ENCODE results near the gene DMAC1.

Gene DMAC1, protein sequence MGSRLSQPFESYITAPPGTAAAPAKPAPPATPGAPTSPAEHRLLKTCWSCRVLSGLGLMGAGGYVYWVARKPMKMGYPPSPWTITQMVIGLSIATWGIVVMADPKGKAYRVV

DNA sequence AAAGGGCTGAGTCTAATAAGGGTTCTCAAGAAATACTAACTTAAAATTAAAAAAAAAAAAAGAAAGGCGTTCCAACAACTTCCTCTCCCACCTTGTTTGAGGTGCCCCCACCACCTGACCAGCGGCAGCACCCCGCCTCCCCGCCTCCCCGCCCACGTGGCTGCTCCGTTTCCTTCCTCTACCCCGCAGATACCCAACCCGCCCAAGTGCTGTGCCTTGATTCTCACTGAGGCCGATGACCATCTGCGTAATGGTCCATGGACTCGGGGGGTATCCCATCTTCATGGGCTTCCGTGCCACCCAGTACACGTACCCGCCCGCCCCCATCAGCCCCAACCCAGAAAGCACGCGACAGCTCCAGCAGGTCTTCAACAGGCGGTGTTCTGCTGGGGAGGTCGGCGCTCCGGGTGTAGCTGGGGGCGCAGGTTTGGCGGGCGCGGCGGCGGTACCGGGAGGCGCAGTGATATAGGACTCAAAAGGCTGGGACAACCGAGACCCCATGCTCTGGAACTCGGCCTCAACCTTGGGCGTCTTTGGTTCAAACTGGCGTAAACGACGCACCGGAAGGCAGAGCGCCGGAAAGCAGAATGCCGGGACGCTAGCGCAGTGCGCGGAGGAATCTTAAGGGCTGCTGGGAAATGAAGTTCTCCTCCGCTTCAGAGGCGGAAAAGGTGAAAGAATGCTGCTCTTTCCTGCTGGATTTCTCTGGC is at the start of gene DMAC1:
Gene DMAC1, minus strand, starts transcription at position 545 of the 710 bp plus-strand sequence. Its CDS starts 44 bp downstream, at position 501.
- no peak for FAIRE-seq

DNA sequence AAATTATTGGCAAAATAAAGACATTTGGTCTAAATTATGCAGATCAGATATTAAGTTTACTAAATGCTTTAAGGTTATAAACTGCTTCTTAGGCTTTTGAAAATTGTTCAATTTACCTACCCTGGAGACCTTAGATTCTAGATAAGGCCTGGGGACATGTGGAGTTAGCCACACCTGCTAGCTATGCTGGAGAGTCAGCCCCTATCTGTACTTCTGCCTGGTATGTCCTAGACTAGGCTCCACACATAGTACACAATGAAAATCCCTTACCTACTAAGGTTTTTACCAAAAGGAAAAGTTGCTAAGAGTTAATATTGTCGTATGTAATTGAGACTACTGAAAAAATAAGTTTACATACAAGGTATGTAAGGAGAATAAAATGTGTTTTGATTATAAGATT is 49.8 kb upstream of the DMAC1 start:
- no peak for FAIRE-seq

DNA sequence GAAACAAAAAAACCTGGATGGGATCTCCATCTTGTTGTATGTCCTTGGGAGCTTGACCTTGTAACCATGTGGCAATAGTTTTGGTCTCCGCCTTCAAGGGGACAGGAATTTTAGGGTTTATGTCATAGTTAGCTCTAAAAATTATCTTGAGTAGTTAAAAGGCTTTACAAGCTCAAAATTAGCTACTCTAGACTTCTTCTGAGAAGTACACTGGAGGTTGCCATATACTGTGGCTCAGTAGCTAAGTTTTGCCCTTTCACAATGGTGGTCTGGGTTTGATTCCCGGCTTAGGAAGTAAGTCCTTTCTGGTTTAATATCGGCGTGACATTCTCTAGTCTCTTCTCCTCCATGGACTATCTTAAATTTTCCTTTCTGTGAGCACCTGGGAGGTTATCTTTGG is 48.9 kb upstream of the DMAC1 start:
- FAIRE-seq: no peak

DNA sequence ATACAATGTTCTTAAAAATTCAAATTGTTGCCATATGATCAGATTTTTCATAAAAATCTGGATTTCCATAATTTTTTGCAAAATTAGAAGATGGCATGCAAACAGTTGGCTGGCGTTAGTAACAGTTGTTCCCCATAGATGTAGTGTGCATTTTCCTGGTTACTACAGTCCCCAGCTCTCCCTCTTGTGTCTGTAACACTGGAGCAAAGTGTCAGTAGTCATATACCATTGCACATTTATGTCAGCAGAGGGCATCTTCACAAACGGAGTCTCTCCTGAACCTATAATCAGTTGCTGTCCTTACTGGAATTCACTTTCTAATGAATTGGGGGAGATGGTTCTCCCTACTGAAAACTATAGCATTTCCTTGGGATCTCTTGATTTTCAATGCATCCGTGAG is 44.7 kb upstream of the DMAC1 start:
- no peak for FAIRE-seq

DNA sequence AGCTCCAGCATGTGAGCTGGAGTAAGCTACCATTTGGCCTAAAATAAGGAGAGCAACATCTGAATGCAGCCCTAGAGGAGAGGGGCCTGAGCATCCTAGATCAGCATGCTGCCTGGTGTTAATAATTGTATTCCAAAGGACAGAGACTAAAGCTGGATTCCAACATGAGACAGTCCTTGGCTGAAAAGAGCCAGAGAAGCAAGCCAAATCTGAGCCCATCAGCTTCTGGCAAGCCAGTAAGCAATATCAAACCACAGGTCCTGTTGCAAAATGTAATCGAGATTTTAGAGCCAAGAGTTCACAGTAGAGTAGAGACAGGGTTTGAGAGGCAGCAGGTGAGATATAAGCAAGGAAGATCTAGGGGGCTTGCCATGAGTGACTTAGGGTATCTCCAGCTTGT is 42.3 kb upstream of the DMAC1 start:
- FAIRE-seq: no peak

DNA sequence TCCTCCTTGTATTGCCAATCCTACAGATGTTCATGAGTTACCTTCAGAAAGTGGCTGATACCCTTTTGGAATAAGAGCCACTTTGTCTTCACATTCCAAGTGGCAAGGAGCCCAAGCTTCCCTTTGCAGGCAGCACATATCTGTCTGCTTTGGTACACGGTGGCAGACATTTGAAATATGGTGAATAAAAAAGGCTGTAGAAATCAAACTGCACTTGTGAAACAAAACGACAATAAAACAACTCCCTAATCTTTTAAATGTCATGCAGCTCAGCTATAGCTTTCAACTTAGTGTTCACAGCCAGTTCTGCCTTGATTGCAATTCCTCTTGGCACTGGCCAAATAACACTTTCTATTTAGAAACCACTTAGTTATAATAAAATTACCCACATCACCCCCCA is 35.0 kb upstream of the DMAC1 start:
- no peak for FAIRE-seq

DNA sequence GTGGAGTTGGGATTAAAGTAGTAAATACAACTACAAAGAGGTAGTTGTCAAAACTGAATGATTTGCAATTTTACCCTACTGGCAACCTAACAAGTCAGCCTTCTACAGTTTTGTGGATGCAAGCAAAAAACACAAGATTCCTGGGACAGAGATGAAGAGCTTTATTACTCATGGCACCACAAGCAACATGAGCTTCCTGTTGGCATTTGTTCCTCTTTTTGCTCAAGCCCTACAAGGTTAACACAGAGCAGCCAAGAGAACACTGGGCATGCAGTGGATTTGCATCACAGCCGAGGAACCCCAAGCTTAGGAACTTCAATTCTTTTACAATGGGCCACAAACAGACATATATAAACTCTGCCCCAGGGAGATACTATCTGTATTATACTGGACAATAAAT is 28.8 kb upstream of the DMAC1 start:
- no peak for FAIRE-seq

DNA sequence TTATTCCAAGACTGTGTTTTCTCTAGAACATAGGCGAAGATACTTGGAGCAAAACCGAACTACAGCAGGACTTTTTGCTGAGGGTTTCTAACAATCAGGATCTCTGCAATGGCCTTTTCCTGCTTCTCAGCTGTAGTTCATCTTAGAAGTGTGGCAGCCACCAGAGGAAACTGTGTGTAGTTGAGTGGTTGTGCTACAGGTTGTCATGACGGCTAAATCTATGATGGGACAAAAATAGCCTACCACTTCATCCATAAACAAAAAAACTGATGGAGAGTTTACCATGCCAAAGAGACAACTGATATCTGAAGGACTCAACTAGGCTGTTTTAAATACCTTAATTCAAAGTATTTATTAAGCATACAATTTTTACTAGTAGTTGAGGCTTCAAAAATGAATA is 28.2 kb upstream of the DMAC1 start:
- FAIRE-seq: no peak

DNA sequence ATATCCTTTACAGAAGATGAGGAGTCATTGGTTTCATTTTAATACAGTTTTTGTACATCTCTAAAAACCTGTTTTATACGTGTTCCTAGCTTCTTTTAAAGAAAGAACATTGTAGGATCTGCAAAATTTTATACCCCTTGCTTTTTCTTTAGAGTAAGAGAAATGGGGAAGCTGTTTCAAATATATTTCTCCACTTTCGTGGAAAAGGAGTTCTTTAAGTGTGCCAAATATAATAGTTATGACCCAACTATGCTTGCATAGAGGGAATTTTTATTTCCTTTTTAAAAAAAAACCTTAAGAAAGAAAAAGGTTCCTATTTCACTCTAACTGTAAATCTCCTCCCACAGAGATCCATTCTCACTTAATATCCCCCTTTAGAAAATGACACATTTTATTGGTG is 27.5 kb upstream of the DMAC1 start:
- FAIRE-seq: no peak

DNA sequence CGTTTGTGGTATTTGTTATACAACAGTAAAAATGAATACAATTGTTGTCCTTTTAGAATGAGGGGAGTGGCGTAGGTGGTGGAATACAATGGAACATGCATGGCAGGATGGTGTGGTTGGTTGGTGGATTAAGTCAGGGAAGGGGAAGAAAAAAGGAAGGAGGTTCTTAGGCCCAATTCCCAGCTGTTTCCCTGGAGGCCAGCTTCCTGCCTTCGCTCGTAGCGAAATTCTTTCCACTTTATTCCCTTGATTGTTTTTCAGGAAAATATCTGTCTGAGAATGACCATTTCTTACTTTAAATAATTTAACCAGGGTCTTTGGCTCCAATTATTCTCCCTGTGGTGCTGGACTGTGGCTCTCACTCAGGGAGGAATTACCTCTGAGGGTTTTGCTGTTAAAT is 24.1 kb upstream of the DMAC1 start:
- FAIRE-seq: no peak

DNA sequence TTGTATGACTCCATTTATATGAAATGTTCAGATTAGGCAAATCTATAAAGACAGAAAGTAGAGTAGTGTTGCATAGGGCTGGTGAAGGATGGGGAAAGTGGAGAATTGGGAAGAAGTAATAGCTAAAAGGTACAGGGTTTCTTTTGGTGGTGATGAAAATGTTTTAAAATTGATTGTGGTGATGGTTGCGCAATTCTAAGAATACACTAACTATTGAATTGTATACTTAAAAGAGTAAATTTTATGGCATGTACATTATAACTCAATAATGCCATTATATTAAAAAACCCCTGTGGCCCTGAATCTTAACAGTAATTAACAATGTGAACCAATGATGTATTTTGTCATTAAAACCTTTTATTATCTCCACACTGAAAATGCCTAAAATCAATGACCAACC is 20.4 kb upstream of the DMAC1 start:
- FAIRE-seq: no peak

DNA sequence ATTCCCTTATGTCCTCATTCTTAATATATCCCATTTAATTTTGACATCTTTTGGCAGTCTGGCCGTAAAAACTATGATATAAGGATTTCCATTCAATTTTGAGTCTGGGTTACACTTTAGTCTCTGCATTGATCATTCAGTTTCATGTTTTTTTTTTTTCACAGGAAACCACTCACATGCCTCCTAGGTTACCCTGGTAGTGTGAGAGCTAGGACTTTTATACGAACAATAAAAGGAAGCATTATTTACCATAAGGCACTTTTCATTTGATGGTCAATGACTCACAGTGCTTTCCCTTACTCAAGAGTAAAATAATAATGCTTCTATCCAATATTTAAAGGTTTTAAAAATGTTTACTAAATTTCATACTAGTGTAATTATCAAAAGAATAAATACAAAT is 16.4 kb upstream of the DMAC1 start:
- FAIRE-seq: no peak

DNA sequence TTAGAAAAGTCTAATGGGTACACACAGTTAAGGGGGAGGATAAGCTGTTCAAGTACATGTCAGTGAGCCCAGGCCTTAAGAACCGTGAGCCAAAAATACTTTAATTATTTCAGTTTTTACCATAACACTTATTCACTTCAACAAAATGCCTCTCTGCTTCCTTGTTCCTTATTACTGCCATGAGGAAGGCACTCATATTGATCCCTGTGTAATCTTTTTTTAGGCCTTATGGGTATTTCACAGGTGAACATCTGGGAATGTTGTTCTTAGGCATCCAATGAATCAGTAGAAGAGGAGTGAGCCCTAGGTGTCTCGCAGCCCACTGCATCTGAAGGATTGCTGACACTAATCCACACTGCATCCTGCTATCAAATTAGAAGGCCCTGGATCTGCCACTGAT is 13.5 kb upstream of the DMAC1 start:
- no peak for FAIRE-seq

DNA sequence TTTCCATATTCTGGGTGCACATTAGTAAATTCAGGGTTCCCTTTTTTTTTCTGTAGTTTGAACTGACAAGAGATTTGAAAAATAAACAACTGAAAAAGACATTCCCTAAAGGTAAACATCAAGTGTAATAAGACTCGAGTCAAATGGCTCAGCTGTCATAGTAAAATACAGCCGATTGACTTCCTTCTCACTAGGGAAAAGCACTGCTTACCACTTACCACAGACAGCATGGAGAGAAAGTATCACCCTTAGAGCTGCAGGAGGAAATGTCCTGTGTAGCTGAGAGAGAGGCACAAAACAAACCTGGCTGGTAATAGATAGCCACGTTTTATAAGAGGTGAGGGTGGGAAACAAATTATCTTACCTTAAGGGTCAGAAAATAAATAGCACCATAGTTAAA is 12.1 kb upstream of the DMAC1 start:
- no peak for FAIRE-seq

DNA sequence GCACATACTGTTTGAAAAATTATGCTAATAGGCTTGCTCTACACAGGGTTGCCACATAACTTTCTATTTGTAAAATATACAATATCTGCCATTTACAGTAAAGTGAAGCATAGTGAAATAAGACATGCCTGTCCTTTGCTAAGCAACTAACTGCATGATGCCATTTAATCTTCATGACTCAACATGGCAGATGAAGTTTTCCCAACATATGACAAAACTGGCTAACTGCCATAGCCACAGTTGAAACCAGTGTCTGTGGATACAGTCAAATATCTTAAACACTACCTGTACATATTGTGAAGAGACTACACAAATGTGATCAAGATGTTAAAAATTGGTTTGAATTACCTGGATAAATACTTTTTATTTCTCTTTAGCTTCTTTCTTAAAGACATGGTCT is 3.1 kb upstream of the DMAC1 start:
- no peak for FAIRE-seq

DNA sequence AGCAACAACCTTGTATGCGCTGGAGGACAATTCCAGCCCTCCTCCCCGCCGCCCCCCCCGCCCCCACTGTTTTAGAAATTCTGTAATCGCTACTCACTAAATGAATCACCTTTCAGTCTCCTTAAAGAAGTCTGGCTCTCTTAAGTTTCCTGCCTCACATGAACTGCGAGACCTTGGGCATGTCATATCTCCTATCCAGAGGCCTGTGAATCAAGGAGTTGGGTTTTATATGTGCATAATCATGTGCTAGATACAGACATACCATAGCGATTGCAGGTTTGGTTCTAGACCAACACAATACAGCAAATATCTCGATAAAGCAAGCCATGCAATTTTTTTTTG is 337 bp upstream of the DMAC1 start:
- FAIRE-seq: no peak

DNA sequence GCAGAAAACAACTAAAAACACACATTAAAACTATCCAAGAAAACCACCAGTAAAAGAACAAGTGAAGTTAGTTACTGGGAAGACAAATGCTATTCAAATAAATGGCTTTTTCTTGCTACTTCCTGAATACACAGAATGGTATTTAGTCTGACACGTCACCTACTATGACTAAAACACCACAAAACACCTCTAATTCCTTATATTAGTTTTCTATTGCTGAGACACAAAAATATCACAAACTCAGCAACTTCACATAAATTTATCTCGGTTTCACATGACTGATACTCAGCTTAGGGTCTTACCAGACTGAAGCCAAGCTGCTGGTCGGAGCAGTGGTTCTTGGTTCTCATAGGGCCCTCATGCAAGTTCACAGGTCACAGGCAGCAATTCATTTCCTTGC is 5.4 kb downstream of the DMAC1 start:
- FAIRE-seq: no peak

DNA sequence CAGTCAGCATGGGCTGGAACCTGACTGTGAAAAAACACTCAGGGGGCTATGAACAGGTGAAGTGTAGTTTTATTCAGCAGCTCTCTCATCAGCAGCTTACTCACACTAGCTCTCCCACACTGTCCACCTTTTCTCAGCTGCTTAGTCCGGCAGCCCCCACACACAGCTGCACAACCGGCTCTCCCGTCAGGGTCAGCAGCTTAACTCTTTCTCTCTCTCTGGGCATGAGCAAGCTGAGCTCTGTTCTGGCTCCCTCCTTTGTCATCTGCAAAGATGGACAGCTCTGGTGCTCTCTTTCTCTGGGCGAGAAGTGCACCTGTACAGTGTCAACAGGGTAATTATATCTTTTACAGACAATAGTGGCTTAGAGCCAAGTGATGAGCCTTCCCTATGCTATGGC is 8.2 kb downstream of the DMAC1 start:
- no peak for FAIRE-seq

DNA sequence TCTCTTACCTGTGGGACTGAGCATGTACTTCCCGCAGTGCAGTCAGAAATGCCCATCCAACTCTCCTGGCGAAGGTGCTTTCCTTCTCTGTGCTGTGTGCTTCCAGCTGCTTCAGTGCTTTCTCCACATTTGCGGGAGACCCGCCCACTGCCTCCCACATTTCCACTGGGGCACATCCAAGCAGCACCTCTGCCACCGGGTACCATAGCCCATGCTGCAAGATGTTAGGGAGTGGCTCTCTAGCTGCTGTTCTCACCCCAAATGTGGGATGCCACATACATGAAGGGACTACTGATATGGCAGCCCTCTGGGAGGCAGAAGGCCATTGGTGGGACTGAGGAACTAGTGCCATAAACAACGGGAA is 8.8 kb downstream of the DMAC1 start:
- no peak for FAIRE-seq

DNA sequence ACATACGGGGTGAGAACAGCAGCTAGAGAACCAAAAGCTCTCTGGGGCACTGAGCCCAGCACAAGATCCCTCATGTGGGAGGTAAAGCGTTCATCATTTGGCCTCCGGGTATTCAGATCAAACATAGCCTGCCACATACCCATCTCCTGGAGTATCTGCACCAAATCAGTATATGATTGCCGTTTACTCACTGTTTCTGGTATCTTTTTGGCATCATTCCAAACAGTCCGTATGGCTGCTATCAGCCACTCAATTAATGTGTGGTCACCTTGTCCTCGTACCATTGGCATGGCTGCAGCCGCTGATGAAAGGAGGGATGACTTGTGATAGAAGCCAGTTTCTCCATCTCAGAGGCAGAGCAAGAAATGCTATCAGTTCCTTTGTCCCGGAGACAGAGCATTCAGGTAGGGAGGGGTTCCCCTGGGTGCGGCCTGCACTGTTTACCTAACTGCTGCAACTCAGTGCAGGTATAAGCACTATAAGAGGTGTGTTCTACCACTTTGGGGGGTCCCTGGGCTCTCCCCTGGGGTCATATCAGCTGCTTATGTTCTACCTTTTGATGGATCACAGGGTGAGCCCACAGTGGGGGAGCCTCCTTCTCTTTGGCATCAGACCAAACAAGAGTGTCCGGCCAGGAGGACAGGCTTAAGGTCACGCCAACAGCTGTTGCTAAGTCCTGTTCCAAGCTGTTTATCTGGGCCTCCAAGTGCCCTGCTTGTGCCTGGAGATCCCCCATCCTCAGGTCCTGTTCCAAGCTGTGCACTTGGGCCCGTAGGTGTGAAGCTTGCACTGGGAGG is 9.4 kb downstream of the DMAC1 start:
- FAIRE-seq: no peak

DNA sequence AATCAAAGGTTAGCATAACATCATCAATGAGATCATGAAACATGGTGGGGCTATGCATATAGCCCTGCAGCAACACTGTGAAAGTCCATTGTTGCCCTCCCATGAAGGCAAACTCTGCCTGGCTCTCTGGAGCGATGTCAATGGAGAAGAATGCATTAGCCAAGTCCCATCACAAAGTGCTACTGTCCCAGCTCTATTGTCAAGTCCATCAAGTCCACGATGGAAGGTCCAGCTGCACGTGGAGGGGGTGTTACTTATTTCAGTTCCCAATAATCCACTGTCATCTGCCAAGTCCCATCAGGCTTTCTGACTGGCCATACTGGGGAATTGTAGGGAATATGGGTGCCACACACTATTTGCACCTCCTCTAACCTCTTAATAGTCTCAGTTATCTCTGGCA is 10.8 kb downstream of the DMAC1 start:
- no peak for FAIRE-seq

DNA sequence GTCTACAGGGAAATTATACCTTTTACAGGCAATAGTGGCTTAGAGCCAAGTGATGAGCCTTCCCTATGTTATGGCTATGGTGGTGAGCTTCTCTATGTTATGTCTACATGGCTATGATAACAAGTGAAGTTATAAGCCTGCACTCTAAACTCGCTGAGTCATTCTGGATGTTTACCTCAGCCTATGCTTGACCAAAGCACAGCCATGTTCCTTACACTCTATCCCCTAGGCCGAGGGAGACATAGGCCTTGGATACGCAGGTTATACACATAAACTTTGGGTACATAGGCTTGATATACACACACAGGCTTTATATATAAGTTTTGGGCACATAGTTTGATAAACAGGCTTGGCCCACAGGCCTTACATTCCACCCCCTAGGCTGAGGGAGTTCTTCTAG is 13.8 kb downstream of the DMAC1 start:
- FAIRE-seq: no peak

DNA sequence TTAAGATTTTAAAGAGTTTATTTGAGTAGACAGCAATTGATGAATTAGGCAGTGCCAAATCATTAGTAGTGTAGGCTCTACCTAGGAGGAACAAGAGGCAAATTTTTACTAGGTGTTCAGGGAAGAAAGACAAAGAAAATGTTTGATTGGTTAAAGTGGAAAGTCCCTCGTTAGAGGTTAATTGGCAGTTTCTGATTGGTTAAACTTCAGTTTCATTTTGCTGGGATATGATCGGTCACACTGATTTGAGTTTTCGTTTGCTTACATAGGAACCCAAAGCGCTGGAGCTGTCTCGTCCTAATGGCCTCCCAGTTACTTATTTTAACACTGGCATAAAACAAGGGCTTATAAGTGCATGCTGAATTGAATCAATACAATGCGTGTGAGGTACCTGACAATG is 15.1 kb downstream of the DMAC1 start:
- FAIRE-seq: no peak

DNA sequence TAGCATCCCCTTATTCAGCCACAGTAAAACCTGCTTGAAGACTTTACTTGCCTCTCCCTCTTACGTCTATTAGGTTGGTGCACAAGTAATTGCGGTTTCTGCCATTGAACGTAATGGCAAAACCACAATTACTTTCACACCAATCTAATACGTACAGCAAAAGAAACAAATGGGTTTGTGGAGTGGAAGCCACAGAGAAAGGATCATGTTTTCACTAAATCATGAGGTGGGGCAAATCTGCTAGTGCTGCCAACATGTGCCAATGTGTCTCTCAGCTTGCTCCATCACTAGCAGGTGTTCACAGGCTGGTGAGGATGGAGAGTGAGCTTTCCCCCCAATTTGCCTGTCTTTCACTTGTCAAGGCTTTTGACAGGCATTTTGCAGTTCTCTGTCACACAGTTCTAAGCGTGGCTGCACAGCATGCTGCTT is 15.9 kb downstream of the DMAC1 start:
- FAIRE-seq: no peak
